Measurements from ENCODE around the gene DDO. TPM values are rescaled to one million over a fixed set of nuclear protein-coding genes. Genes with fewer than 3 reads are reported as not detected.

DDO gene
- total and polyA plus RNA-seq, 12 donors: 7.6 to 30.0 (median 25.5) TPM

- Histone ChIP-seq H3K27ac (no peak overlapping the region), H3K27me3 (no peaks in the 10 kb centered on the region), H3K4me1 (peaks cover 0 to 28% (median 13%) of the 10 kb centered on the region in 9 donors), H3K4me3 (no peak overlapping the region), H3K9me3 (no peaks in the 10 kb centered on the region), H3K36me3 (peaks cover 0 to 8% (median 0%) of the 10 kb centered on the region in 9 donors)
- intact Hi-C loops (cut with DNase I): loop anchor here in 9 of 10 donors (2.0 to 10.0 kb wide), 13 partner anchors 214 to 870 kb away; partner anchors contain the start of gene WASF1 (in 4 of the 9)
- DNase-seq: no peak
- TF ChIP-seq CTCF (IDR thresholded peaks at IDR 0.05): no peak
- ATAC-seq: no peak
- WGBS, 2 donors: 65 to 67% methylated on average over 9 of the region's 9 CpGs
These were observed 22.6 kb downstream of the DDO start for GRCh38 chr6:110392727-110393126.

- intact Hi-C loops (cut with DNase I): loop anchor here in 9 of 10 donors (2.0 to 10.0 kb wide), 13 partner anchors 212 to 868 kb away; partner anchors contain the start of gene WASF1 (in 6 of the 9)
- H3K4me3 ChIP-seq: no peak overlapping the region
- peak overlapping the region in 1 of 10 donors; percentile 3 for H3K27ac ChIP-seq
- ATAC-seq: no peak
- no peaks in the 10 kb centered on the region for H3K9me3 ChIP-seq
- peaks cover 0 to 24% (median 11%) of the 10 kb centered on the region in 9 donors for H3K4me1 ChIP-seq
- H3K27me3 ChIP-seq: no peaks in the 10 kb centered on the region
- no peak for DNase-seq
- WGBS, 2 donors: 51% methylated on average over 2 of the region's 2 CpGs
- TF ChIP-seq CTCF (IDR thresholded peaks at IDR 0.05): no peak
- peaks cover 0 to 8% (median 0%) of the 10 kb centered on the region in 9 donors for H3K36me3 ChIP-seq
These were observed 25.0 kb downstream of the DDO start for GRCh38 chr6:110390404-110390803.

- TF ChIP-seq CTCF (IDR thresholded peaks at IDR 0.05): no peak
These were observed 25.5 kb downstream of the DDO start for GRCh38 chr6:110389689-110390382.

GRCh38 chr6:110387986-110388385 lies 27.4 kb downstream of the DDO start:
- TF ChIP-seq CTCF (IDR thresholded peaks at IDR 0.05): no peak
- no peak for ATAC-seq
- H3K4me3 ChIP-seq: no peak overlapping the region
- H3K9me3 ChIP-seq: no peaks in the 10 kb centered on the region
- DNase-seq: no peak
- H3K27me3 ChIP-seq: no peaks in the 10 kb centered on the region
- H3K4me1 ChIP-seq: peaks cover 0 to 14% (median 5%) of the 10 kb centered on the region in 9 donors
- intact Hi-C loops (cut with DNase I): loop anchor here in 5 of 10 donors (5.0 to 10.0 kb wide), 5 partner anchors 213 to 683 kb away; partner anchors contain the start of gene WASF1 (in 1 of the 5)
- 74 to 79% methylated on average over 2 of the region's 2 CpGs for WGBS, 2 donors
- H3K27ac ChIP-seq: no peak overlapping the region
- peaks cover 0 to 8% (median 0%) of the 10 kb centered on the region in 9 donors for H3K36me3 ChIP-seq

More at GRCh38 chr6:110389689-110390382, 25.5 kb downstream of the DDO start:
- ATAC-seq (peak in 3 of 8 donors; percentile 32 to 63 (median 40)), DNase-seq (no peak)
- H3K4me1 ChIP-seq: peaks cover 0 to 18% (median 7%) of the 10 kb centered on the region in 9 donors
- H3K27me3 ChIP-seq: no peaks in the 10 kb centered on the region
- 70 to 73% methylated on average over 4 of the region's 4 CpGs for WGBS, 2 donors
- no peak overlapping the region for H3K4me3 ChIP-seq
- intact Hi-C loops (cut with DNase I): loop anchor here (2.0 to 10.0 kb wide), 14 partner anchors 211 to 868 kb away; partner anchors contain the start of gene WASF1 (in 7 of the 10)
- peak overlapping the region in 1 of 10 donors; percentile 3 for H3K27ac ChIP-seq
- no peaks in the 10 kb centered on the region for H3K9me3 ChIP-seq
- H3K36me3 ChIP-seq: peaks cover 0 to 8% (median 0%) of the 10 kb centered on the region in 9 donors
